Sigmoid colon (tissue), 7 donors: Measurements from ENCODE around the gene GLRA3. TPM values are rescaled to one million over a fixed set of nuclear protein-coding genes. Genes with fewer than 3 reads are reported as not detected.

ENCODE experiments used
- DNase-seq: peaks from one replicate; pipeline ENCODE4 v3.0.0-alpha.2; 2019
- H3K27ac ChIP-seq, 4 donors: fragments of 200-600 bp; sonication (generic); one replicate each; pipeline ENCODE4 v1.5.1; 2016 to 2019; ENCODE audit warnings: mild to moderate bottlenecking in 1 of 4
- H3K27me3 ChIP-seq, 3 donors: fragments of 200-600 bp; sonication (generic); one replicate each; pipeline ENCODE4 v1.5.1; 2019; ENCODE audit warnings: mild to moderate bottlenecking in 1 of 3
- H3K36me3 ChIP-seq, 4 donors: fragments of 200-600 bp; sonication (generic); one replicate each; pipeline ENCODE4 v1.5.1; 2016 to 2019
- H3K4me1 ChIP-seq, 4 donors: fragments of 200-600 bp; sonication (generic); one replicate each; pipeline ENCODE4 v1.5.1; 2017 to 2019
- H3K4me3 ChIP-seq, 4 donors: fragments of 200-600 bp; sonication (generic); one replicate each; pipeline ENCODE4 v1.5.1; 2017 to 2019; ENCODE audit warnings: mild to moderate bottlenecking in 2 of 4, moderate library complexity in 1 of 4
- H3K9me3 ChIP-seq, 4 donors: fragments of 200-600 bp in 3 of 4; sonication (generic) in 3 of 4; one replicate each; pipeline versions ENCODE4 v1.5.1 to v1.6.1; 2013 to 2019
- CTCF ChIP-seq, 4 experiments: fragments of 450-650 bp in 3 of 4; fragments of 200-600 bp in 1 of 4; IDR thresholded peaks; one replicate each; pipeline ENCODE4 v1.5.1; 2016 to 2019; ENCODE audit warnings: antibody characterized with exemption in 4 of 4, mild to moderate bottlenecking in 3 of 4, moderate library complexity in 2 of 4
- EP300 ChIP-seq, 4 donors: sonication (generic); formaldehyde crosslinking; IDR thresholded peaks; one replicate each; pipeline ENCODE4 v1.6.1; 2017; ENCODE audit warnings: antibody characterized with exemption in 4 of 4
- POLR2A ChIP-seq, 2 donors: fragments of 450-650 bp; IDR thresholded peaks; one replicate each; pipeline ENCODE4 v1.6.1; 2016; ENCODE audit warnings: antibody characterized with exemption in 2 of 2, mild to moderate bottlenecking in 2 of 2, moderate library complexity in 2 of 2
- POLR2AphosphoS5 ChIP-seq, 4 donors: sonication (generic); formaldehyde crosslinking; IDR thresholded peaks; one replicate each; pipeline ENCODE4 v1.6.1; 2017; ENCODE audit warnings: antibody characterized with exemption in 4 of 4
- WGBS, 2 donors: extraction: QIAGEN DNeasy Blood & Tissue Kit; methylation state at CpG; one replicate each; pipeline ENCODE4 v1.1.7; 2013; 5-methylcytosine and 5-hydroxymethylcytosine counted together
- intact Hi-C: fragments of 100-400 bp; cut with DNase I; formaldehyde crosslinking; loops from one replicate; pipeline ENCODE4 v1.15.1; 2023
- polyA plus RNA-seq, 3 donors: library from polyadenylated mRNA; stranded (reverse); fragments of 200-250 nt; gene quantifications; one replicate each; pipeline ENCODE4 v1.2.3, GENCODE V29; 2013
- total RNA-seq, 4 donors: library from RNA; depleted of rRNA; stranded (reverse); fragments of >200 nt; gene quantifications; one replicate each; pipeline ENCODE4 v1.1.0, GENCODE V29; 2016
- donor health status: healthy with polysubstance abuse.
- donor health status: Bipolar disorder and iron deficiency.
- donor health status: healthy.

GLRA3 gene
- total and polyA plus RNA-seq, 7 donors, result under 0.01 to 0.33 (median 0.04) TPM; not detected in 2

DNA sequence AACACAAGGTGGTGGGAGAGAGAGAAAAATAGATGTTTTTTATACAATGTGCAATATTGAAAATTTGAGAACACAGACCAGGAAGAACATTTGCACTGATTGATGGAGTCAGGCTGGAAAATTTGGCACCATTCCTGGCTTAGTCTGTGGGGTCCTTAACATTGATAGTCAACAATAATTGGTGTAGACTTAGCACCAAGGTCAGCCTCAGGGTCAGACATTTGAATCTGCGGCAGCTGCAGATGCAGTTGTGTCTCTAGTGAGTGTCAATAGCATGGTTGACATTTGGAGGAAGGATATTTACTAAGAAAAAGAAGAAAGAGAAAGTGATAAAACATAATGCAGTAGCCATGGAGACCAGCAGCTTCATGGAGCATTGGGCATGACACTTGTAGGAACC is 31.5 kb upstream of the GLRA3 start:
- Histone ChIP-seq H3K27me3 (no peaks in the 10 kb centered on the region), H3K4me3 (no peak overlapping the region), H3K4me1 (no peaks in the 10 kb centered on the region), H3K27ac (no peak overlapping the region), H3K36me3 (no peaks in the 10 kb centered on the region), H3K9me3 (no peaks in the 10 kb centered on the region)
- no peak for DNase-seq
- intact Hi-C loops, result no loop called here
- WGBS, 2 donors, result 59 to 72% methylated on average over 1 of the region's 1 CpG
- TF ChIP-seq POLR2A (IDR thresholded peaks at IDR 0.05), result no peak
- TF ChIP-seq POLR2AphosphoS5 (IDR thresholded peaks at IDR 0.05), result no peak
- no peak for TF ChIP-seq EP300 (IDR thresholded peaks at IDR 0.05)
- no peak for TF ChIP-seq CTCF (IDR thresholded peaks at IDR 0.05)

DNA sequence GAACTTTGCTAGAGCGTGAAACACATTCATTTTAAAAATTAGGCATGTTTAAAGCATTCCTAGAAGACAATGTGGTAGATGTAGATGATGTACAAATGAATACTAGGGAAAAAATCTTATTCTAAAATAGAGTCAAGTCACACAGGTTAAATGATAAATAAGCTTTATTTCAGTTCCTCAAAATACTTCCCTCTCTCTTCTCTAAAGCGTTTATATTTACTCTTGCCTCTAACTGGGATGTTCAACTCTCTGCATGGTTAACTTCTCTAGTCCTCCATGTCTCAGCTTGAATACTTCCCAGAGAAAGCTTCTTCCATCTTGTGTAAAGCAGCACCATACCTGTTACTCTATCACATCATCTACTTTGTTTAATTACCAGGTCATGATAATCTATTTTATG is 30.9 kb upstream of the GLRA3 start:
- intact Hi-C loops, result no loop called here
- TF ChIP-seq EP300 (IDR thresholded peaks at IDR 0.05) (no peak), POLR2A (IDR thresholded peaks at IDR 0.05) (no peak), CTCF (IDR thresholded peaks at IDR 0.05) (no peak), POLR2AphosphoS5 (IDR thresholded peaks at IDR 0.05) (no peak)
- WGBS, 2 donors, result 38% methylated on average over 2 of the region's 2 CpGs
- Histone ChIP-seq H3K9me3 (no peaks in the 10 kb centered on the region), H3K36me3 (no peaks in the 10 kb centered on the region), H3K4me3 (no peak overlapping the region), H3K27me3 (no peaks in the 10 kb centered on the region), H3K4me1 (no peaks in the 10 kb centered on the region), H3K27ac (no peak overlapping the region)
- DNase-seq, result no peak

GRCh38 chr4:174856926-174857800 is 28.1 kb upstream of the GLRA3 start:
- no peaks in the 10 kb centered on the region for H3K27me3 ChIP-seq
- DNase-seq, result no peak
- no peak overlapping the region for H3K27ac ChIP-seq
- H3K4me1 ChIP-seq, result no peaks in the 10 kb centered on the region
- no peak overlapping the region for H3K4me3 ChIP-seq
- 56 to 60% methylated on average over 3 of the region's 3 CpGs for WGBS, 2 donors
- H3K9me3 ChIP-seq, result no peaks in the 10 kb centered on the region
- H3K36me3 ChIP-seq, result no peaks in the 10 kb centered on the region
- intact Hi-C loops, result no loop called here
- no peak for TF ChIP-seq CTCF (IDR thresholded peaks at IDR 0.05)

- no peaks in the 10 kb centered on the region for H3K27me3 ChIP-seq
- no peaks in the 10 kb centered on the region for H3K9me3 ChIP-seq
- 41 to 47% methylated on average over 4 of the region's 4 CpGs for WGBS, 2 donors
- intact Hi-C loops, result no loop called here
- no peak for DNase-seq
- TF ChIP-seq EP300 (IDR thresholded peaks at IDR 0.05), result no peak
- TF ChIP-seq POLR2A (IDR thresholded peaks at IDR 0.05), result no peak
- TF ChIP-seq CTCF (IDR thresholded peaks at IDR 0.05), result no peak
- TF ChIP-seq POLR2AphosphoS5 (IDR thresholded peaks at IDR 0.05), result no peak
- H3K4me1 ChIP-seq, result no peaks in the 10 kb centered on the region
- no peak overlapping the region for H3K27ac ChIP-seq
- no peaks in the 10 kb centered on the region for H3K36me3 ChIP-seq
- H3K4me3 ChIP-seq, result no peak overlapping the region
These were observed 26.0 kb upstream of the GLRA3 start for GRCh38 chr4:174855050-174855449.

DNA sequence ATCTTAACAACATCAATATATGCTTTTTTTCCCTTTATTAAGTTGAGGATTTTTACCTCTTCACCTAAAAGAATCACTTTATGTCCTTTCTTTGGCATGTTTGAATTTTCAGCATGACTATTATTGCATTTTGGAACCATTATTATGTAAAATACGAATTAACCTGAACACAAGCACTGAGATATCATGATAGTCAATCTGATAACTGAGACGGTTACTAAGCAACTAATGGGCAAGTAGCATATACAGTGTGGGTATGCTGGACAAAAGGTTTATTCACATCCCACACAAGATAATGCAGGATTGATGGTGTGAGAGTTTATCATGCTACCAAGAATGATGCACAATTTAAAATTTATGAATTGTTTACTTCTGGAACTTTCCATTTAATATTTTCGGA is 24.6 kb upstream of the GLRA3 start:
- Histone ChIP-seq H3K4me1 (no peaks in the 10 kb centered on the region), H3K4me3 (no peak overlapping the region), H3K9me3 (no peaks in the 10 kb centered on the region), H3K36me3 (no peaks in the 10 kb centered on the region), H3K27ac (no peak overlapping the region), H3K27me3 (no peaks in the 10 kb centered on the region)
- 66 to 78% methylated on average over 3 of the region's 3 CpGs for WGBS, 2 donors
- DNase-seq, result no peak
- intact Hi-C loops, result no loop called here
- no peak for TF ChIP-seq POLR2A (IDR thresholded peaks at IDR 0.05)
- TF ChIP-seq CTCF (IDR thresholded peaks at IDR 0.05), result no peak
- no peak for TF ChIP-seq EP300 (IDR thresholded peaks at IDR 0.05)
- no peak for TF ChIP-seq POLR2AphosphoS5 (IDR thresholded peaks at IDR 0.05)
